Mucosa of descending colon (tissue), 3 donors: Measurements from ENCODE around the gene TARBP2. TPM values are rescaled to one million over a fixed set of nuclear protein-coding genes. Genes with fewer than 3 reads are reported as not detected.
"Not testable (repeated sequence)": the region's sequence is repeated elsewhere in the genome, so short reads cannot be mapped to it uniquely, and the experiment has no call there.

Source experiments
- ATAC-seq: fragments of 200-7000 bp; cut with Tn5 transposase; one replicate; pipeline ENCODE4 v1.9.1; 2020; ENCODE audit warnings: mild to moderate bottlenecking, moderate library complexity
- DNase-seq, 3 donors: peaks; one replicate each; pipeline ENCODE4 v3.0.0-alpha.2; 2020
- H3K36me3 ChIP-seq: fragments of 200-600 bp; one replicate; pipeline ENCODE4 v1.8.0; 2021; ENCODE audit warnings: low read depth, mild to moderate bottlenecking
- H3K4me1 ChIP-seq: fragments of 200-600 bp; one replicate; pipeline ENCODE4 v1.8.0; 2021; ENCODE audit warnings: low read depth, mild to moderate bottlenecking
- H3K4me3 ChIP-seq: fragments of 200-600 bp; one replicate; pipeline ENCODE4 v1.8.0; 2021; ENCODE audit warnings: mild to moderate bottlenecking
- H3K9me3 ChIP-seq: fragments of 200-600 bp; one replicate; pipeline ENCODE4 v1.8.0; 2021; ENCODE audit warnings: mild to moderate bottlenecking
- intact Hi-C, 2 donors: fragments of 100-400 bp; cut with DNase I in 1 of 2; cut with micrococcal nuclease in 1 of 2; formaldehyde crosslinking; loops; one replicate each; pipeline versions ENCODE4 v1.11.0 to v1.11.1; 2022; cut with DNase I, micrococcal nuclease
- total RNA-seq, 3 donors: library from RNA; stranded (reverse); fragmentation: NEBNext Ultra II Directional in 2 of 3; extraction: Animal tissue kit (Norgen Biotek cat#: 25700) in 2 of 3; gene quantifications; one replicate each; pipeline versions ENCODE4 v1.2.1 to v1.2.4, GENCODE V29; 2021 to 2023
- TF ChIP-seq, protein P1 (sequence below): fragments of 200-600 bp; IDR thresholded peaks from one replicate; pipeline ENCODE4 v1.8.0; 2022; ENCODE audit warnings: antibody characterized with exemption, mild to moderate bottlenecking
- donor health status: DM: no; HTN: no; CAD: no; lungs with moderate emphysema.
- donor health status: DM: no; HTN: no; CAD: no.
- donor health status: DM: no; HTN: yes; CAD: no.

Gene TARBP2
- total RNA-seq, 3 donors from 2014 or later = 22.9 to 26.8 (median 25.1) TPM

DNA sequence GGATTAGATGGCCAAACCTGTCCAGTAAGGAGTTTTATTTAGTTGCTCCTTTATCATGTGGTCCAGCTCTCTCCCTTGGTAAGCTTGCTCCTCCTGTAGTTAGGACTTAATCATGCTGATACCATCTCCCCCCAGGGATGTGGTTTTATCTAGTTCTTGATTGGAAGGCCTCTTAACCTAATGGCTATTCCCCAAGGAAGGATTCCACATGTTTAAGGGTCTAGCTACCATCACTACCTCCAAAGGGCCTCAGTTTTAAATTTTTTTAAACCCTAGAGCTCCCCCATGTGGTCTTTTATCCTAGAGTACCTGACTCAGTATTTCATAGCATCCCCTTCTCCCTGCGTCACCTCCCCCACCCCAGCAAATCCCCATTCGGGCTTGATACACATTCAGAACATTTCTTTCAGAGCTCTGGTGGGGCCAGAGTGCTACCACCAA is 24.3 kb upstream of the TARBP2 start:
- Histone ChIP-seq H3K9me3 (no peaks in the 10 kb centered on the region), H3K36me3 (no peaks in the 10 kb centered on the region), H3K4me3 (no peak overlapping the region), H3K4me1 (peaks cover 9% of the 10 kb centered on the region)
- TF ChIP-seq, protein P1, sequence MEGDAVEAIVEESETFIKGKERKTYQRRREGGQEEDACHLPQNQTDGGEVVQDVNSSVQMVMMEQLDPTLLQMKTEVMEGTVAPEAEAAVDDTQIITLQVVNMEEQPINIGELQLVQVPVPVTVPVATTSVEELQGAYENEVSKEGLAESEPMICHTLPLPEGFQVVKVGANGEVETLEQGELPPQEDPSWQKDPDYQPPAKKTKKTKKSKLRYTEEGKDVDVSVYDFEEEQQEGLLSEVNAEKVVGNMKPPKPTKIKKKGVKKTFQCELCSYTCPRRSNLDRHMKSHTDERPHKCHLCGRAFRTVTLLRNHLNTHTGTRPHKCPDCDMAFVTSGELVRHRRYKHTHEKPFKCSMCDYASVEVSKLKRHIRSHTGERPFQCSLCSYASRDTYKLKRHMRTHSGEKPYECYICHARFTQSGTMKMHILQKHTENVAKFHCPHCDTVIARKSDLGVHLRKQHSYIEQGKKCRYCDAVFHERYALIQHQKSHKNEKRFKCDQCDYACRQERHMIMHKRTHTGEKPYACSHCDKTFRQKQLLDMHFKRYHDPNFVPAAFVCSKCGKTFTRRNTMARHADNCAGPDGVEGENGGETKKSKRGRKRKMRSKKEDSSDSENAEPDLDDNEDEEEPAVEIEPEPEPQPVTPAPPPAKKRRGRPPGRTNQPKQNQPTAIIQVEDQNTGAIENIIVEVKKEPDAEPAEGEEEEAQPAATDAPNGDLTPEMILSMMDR = no peak
- ATAC-seq = peak; percentile 24
- no peak for DNase-seq
- intact Hi-C loops = no loop called here

DNA sequence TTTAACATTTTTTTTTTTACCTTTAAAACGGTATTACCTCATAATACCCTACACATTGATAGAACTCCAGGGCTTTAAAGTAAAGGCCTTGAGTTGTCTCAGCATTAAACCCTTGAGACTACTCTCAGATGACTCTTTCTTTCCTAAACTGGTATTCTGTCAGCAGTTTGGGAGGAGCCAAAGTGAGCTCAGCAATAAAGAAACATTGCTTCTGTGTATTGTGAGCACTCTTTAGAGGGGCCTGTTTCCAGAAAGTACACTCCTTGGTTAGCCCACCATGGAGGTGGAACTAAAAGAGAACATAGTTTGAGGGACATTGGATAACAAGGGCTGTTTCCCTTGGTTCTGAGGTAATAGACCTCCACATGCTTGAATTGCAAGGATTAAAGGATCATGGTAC is 22.2 kb upstream of the TARBP2 start:
- no peak for ATAC-seq
- DNase-seq = no peak
- intact Hi-C loops = no loop called here

DNA sequence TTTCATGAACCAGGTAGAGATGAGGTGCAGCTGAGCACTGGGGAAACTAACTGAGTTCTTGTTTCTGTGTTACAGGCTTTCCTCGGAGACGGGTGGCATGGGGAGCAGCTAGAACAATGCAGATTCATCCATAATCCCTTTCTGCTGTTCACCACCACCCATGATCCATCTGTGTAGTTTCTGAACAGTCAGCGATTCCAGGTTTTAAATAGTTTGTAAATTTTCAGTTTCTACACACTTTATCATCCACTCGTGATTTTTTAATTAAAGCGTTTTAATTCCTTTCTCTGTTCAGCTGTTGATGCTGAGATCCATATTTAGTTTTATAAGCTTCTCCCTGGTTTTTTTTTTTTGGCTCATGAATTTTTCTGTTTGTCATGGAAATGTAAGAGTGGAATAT is 21.8 kb upstream of the TARBP2 start:
- H3K36me3 ChIP-seq = no peaks in the 10 kb centered on the region
- no peak overlapping the region for H3K4me3 ChIP-seq
- DNase-seq (no peak), ATAC-seq (no peak)
- H3K9me3 ChIP-seq = no peaks in the 10 kb centered on the region
- peaks cover 19% of the 10 kb centered on the region for H3K4me1 ChIP-seq
- TF ChIP-seq, protein P1 = no peak
- intact Hi-C loops = no loop called here

More for the DNA sequence above, 22.2 kb upstream of the TARBP2 start:
- Histone ChIP-seq H3K9me3 (no peaks in the 10 kb centered on the region), H3K4me3 (no peak overlapping the region), H3K36me3 (no peaks in the 10 kb centered on the region), H3K4me1 (peaks cover 19% of the 10 kb centered on the region)
- TF ChIP-seq, protein P1 = no peak

DNA sequence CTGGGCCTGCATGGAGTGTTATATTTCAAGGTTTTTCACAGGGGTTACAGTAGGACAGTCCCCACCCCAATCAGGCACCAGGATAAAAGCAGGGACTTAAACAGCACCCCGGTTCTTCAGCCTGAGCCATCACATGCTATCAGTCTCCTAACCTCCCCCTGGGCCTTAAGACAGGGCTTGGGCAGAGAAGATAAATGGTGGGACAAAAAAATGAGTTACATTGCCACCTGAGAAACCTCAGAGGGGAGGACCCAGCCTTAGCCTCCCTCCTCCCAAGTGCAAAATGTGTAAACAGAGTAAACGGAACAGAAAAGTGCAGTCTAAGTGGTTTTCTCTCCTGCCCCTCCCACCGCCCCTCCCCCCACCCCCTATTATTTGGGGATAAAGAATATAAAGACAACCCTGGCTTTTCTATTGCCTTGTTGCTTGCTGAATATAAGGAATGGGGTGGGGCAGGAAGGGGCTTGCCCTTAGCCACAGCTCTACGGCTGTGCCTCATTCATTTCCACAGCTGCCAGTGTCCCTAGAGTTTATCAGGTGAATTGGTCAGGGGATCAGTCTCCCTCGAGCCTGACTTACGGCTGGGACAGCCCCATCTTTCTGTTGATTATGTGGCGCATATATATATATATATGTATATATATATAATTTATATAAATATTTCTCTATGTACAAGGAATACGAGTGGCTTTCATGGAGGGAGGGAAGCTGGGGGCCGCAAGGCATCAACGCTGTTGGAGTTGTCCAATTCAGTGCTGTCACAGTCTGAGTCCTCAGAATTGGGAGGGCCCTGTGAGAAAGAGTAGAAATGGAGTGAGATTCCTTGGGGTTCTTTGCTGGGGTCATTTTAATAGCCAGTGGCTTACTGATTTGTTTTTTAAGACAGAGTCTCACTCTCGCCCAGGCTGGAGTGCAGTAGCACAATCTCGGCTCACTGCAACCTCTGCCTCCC is 20.3 kb upstream of the TARBP2 start:
- H3K4me1 ChIP-seq = peaks cover 17% of the 10 kb centered on the region
- TF ChIP-seq, protein P1 = no peak
- H3K9me3 ChIP-seq = no peaks in the 10 kb centered on the region
- no peak overlapping the region for H3K4me3 ChIP-seq
- ATAC-seq (no peak), DNase-seq (no peak)
- no peaks in the 10 kb centered on the region for H3K36me3 ChIP-seq
- intact Hi-C loops = no loop called here

DNA sequence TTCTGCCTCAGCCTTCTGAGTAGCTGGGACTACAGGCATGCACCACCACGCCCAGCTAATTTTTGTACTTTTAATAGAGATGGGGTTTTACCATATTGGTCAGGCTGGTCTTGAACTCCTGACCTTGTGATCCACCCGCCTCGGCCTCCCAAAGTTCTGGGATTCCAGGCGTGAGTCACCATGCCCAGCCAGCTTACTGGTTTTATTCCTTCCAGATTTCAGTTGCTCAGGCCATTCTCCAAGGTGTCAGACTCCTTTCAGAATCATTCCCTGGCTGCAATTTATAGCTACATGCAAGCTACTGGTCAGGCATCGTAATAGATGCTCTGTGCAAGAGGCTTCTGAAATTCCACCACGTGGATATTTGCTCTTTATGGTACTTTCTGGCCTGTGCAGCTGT is 19.6 kb upstream of the TARBP2 start:
- H3K36me3 ChIP-seq, H3K4me3 ChIP-seq, intact Hi-C loops, ATAC-seq, DNase-seq, H3K9me3 ChIP-seq: not testable (repeated sequence)
- H3K4me1 ChIP-seq = peaks cover 13% of the 10 kb centered on the region

DNA sequence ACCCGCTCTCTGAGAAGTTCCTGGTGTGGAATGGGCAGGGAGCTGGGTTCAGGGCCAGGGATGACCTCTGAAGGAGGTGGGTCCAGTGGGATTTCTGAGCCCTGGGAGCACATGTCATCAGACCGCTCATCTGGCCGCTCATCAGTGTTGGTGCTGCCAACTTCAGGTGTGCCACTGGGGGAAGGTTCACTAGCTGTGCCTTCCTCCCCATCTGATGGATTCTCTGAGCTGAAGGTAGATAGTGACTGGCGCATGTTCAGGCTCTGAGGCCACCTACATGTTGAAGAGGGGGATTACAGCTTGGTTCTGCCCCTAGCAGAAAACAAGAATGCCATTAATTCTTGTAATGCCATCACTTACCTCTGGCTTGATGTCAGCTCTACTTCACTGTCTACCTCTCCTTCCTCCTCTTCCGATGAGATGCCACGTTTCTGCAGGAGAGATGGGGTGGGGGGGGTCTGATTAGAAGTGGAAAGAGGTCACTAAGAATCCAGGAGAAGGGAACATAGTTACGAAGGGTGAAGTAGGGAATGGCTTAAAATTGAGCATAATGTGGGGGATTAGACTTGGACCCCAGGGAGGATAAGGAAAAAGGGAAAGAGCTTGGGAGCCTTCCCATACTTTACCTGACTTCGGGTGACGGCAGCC is 19.0 kb upstream of the TARBP2 start:
- no peaks in the 10 kb centered on the region for H3K36me3 ChIP-seq
- DNase-seq (no peak), ATAC-seq (no peak)
- TF ChIP-seq, protein P1 = no peak
- peaks cover 13% of the 10 kb centered on the region for H3K4me1 ChIP-seq
- intact Hi-C loops = no loop called here
- no peak overlapping the region for H3K4me3 ChIP-seq
- no peaks in the 10 kb centered on the region for H3K9me3 ChIP-seq
